A673 (cell line): Measurements from ENCODE around the gene SPIB. TPM values are rescaled to one million over a fixed set of nuclear protein-coding genes. Genes with fewer than 3 reads are reported as not detected.
"Not testable (repeated sequence)": the region's sequence is repeated elsewhere in the genome, so short reads cannot be mapped to it uniquely, and the experiment has no call there.

Experiments
- BruUV-seq: library from RNA; stranded (reverse); fragments of 400-500 nt; replicated peaks from 2 replicates; lab custom pipeline; 2021; lab: Mats Ljungman, UMichigan
- CTCF ChIA-PET: fragments of 300-600 bp; sonication (Branson Sonifier 250); formaldehyde crosslinking; loops from one replicate; lab custom pipeline; 2022; ENCODE audit warnings: antibody characterized with exemption; lab: Charles Lee
- POLR2A ChIA-PET: fragments of 300-600 bp; sonication (Branson Sonifier 250); formaldehyde crosslinking; loops from one replicate; lab custom pipeline; 2022; ENCODE audit warnings: antibody characterized with exemption; ENCODE audit not compliant: low non-redundant PET; lab: Charles Lee
- DNase-seq: peaks from one replicate; pipeline ENCODE4 v3.0.0-alpha.2; 2015; ENCODE audit warnings: low spot score
- H3K27ac ChIP-seq: fragments of 200-600 bp; sonication (generic); 2 replicates; pipeline ENCODE4 v1.5.1; 2016; ENCODE audit warnings: mixed run types, low read depth, mild to moderate bottlenecking, mixed read lengths, antibody characterized with exemption, low read length; ENCODE audit not compliant: poor library complexity, severe bottlenecking
- H3K27me3 ChIP-seq: fragments of 200-600 bp; sonication (generic); replicated peaks from 2 replicates; pipeline ENCODE4 v1.6.1; 2017; ENCODE audit warnings: mixed run types, low read depth, mild to moderate bottlenecking, mixed read lengths, antibody characterized with exemption, low read length; ENCODE audit not compliant: insufficient read depth, poor library complexity
- H3K36me3 ChIP-seq: fragments of 200-600 bp; sonication (generic); 2 replicates; pipeline ENCODE4 v1.6.1; 2016; ENCODE audit warnings: mixed run types, mild to moderate bottlenecking, mixed read lengths, antibody characterized with exemption, low read length; ENCODE audit not compliant: insufficient read depth, poor library complexity, severe bottlenecking
- H3K4me1 ChIP-seq: fragments of 200-600 bp; sonication (generic); 2 replicates; pipeline ENCODE4 v1.6.1; 2017; ENCODE audit warnings: mixed run types, mild to moderate bottlenecking, mixed read lengths, antibody characterized with exemption, low read length; ENCODE audit not compliant: insufficient read depth, poor library complexity, severe bottlenecking
- H3K4me3 ChIP-seq: fragments of 200-600 bp; sonication (generic); 2 replicates; pipeline ENCODE4 v1.5.1; 2016; ENCODE audit warnings: low read depth, mixed run types, mild to moderate bottlenecking, mixed read lengths, low read length; ENCODE audit not compliant: poor library complexity, severe bottlenecking
- H3K9me3 ChIP-seq: fragments of 200-600 bp; sonication (generic); 2 replicates; pipeline ENCODE4 v1.6.1; 2016; ENCODE audit warnings: mixed run types, low read depth, mild to moderate bottlenecking, mixed read lengths, antibody characterized with exemption, low read length; ENCODE audit not compliant: poor library complexity, severe bottlenecking
- CTCF ChIP-seq: fragments of 300-800, 200-600 bp; sonication (generic); conservative IDR thresholded peaks from 2 replicates; pipeline ENCODE4 v1.5.1; 2017; ENCODE audit warnings: low read depth, mild to moderate bottlenecking, antibody characterized with exemption, low read length, moderate library complexity, mixed read lengths
- EZH2 ChIP-seq: fragments of 200-600 bp; sonication (generic); IDR thresholded peaks from 2 replicates; pipeline ENCODE4 v1.6.1; 2017; ENCODE audit warnings: borderline replicate concordance, low read depth, mild to moderate bottlenecking, mixed read lengths, antibody characterized with exemption, low read length; ENCODE audit not compliant: poor library complexity, severe bottlenecking
- intact Hi-C: fragments of 100-400 bp; cut with micrococcal nuclease; formaldehyde crosslinking; loops from one replicate; pipeline ENCODE4 v1.10.0; 2022; ENCODE audit not compliant: unreplicated experiment
- total RNA-seq: library from RNA; stranded (reverse); gene quantifications from 2 replicates; pipeline ENCODE4 v1.2.3, GENCODE V29; 2021

Gene SPIB
- total RNA-seq, 1 experiment from 2014 or later: 0.75 TPM

DNA sequence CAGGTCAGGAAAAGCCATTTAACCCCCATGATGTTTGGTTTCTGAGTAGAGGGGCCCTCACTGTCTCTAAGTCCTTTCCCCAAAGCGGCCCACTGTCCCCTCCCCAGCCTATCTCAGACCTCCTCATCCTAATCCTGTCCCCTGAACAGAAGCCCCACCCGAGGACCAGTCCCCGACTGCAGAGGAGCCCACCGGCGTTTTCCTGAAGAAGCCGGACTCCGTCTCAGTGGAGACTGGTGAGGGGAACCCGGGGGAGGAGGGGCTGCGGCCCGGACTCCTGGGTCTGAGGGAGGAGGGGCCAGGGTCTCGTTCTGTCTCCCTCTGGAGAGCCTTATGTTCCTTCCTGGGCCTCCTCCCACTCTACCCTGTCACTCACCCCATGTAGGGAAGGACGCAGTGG lies 16.9 kb downstream of the SPIB start:
- no peak for TF ChIP-seq EZH2
- no peak for TF ChIP-seq CTCF
- Histone ChIP-seq H3K27me3 (no peaks in the 10 kb centered on the region), H3K9me3 (no peaks in the 10 kb centered on the region), H3K36me3 (no peaks in the 10 kb centered on the region), H3K27ac (no peak overlapping the region), H3K4me3 (no peak overlapping the region), H3K4me1 (peaks cover 16% of the 10 kb centered on the region)
- DNase-seq: no peak
- ChIA-PET CTCF (no interaction called here), POLR2A (no interaction called here)
- no TSS peak for BruUV-seq
- intact Hi-C loops: no loop called here

DNA sequence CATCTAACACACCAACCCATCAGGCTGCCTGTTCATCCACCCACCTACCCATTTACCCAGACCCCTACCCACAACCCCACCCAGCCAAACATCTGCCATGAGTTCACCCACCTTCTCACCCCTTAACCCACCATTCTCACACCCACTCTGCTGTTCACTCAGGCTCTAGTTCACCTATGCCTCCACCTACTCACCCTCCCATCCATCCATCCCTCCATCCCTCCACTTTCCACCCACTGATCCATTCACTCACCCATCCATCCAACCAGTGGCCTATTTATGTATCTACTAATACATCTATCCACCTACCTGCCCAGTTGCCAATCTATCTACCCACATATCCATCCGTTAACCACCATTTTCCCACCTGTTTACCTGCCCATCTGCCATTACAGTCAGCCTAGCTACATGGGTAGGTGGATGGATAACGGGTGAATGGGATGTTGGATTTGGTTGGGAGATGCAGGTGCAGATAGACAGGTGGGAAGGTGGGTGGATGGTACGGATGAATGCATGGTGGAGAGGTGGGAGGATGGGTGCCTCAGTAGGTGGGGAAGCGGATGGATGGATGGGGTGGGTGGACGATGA lies 19.2 kb downstream of the SPIB start:
- Histone ChIP-seq H3K36me3 (no peaks in the 10 kb centered on the region), H3K4me1 (peaks cover 8% of the 10 kb centered on the region), H3K27ac (no peak overlapping the region), H3K9me3 (no peaks in the 10 kb centered on the region), H3K27me3 (no peaks in the 10 kb centered on the region), H3K4me3 (no peak overlapping the region)
- no peak for TF ChIP-seq CTCF
- TF ChIP-seq EZH2: no peak
- no peak for DNase-seq
- CTCF ChIA-PET: no interaction called here
- POLR2A ChIA-PET: no interaction called here
- intact Hi-C loops: no loop called here
- BruUV-seq: no TSS peak

DNA sequence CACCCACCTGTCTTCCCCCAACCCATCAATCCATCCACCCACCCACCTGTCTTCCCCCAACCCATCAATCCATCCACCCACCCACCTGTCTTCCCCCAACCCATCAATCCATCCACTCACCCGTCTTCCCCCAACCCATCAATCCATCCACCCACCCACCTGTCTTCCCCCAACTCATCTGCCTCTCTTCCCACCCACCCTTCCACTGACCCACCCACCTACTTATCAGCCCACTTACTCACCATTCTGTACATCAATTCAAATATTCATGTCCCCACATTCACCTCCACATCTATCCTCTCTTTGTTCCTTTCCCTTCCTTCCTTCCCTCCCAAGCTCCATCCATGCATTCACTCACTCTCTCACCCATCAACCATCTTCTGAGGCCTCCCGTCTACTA lies 20.4 kb downstream of the SPIB start:
- H3K4me3 ChIP-seq, H3K9me3 ChIP-seq, H3K27me3 ChIP-seq, H3K36me3 ChIP-seq, POLR2A ChIA-PET, H3K27ac ChIP-seq, H3K4me1 ChIP-seq, intact Hi-C loops, DNase-seq, CTCF ChIA-PET, BruUV-seq: not testable (repeated sequence)

GRCh38 chr19:50444059-50444458 lies 25.3 kb downstream of the SPIB start:
- H3K36me3 ChIP-seq: no peaks in the 10 kb centered on the region
- TF ChIP-seq EZH2: no peak
- no peak for TF ChIP-seq CTCF
- BruUV-seq: no TSS peak
- POLR2A ChIA-PET: no interaction called here
- no peak overlapping the region for H3K4me3 ChIP-seq
- CTCF ChIA-PET: no interaction called here
- no peaks in the 10 kb centered on the region for H3K9me3 ChIP-seq
- no peaks in the 10 kb centered on the region for H3K27me3 ChIP-seq
- no peak overlapping the region for H3K27ac ChIP-seq
- H3K4me1 ChIP-seq: no peaks in the 10 kb centered on the region
- intact Hi-C loops: no loop called here
- no peak for DNase-seq
